Measurements from ENCODE around the gene MASP1. TPM values are rescaled to one million over a fixed set of nuclear protein-coding genes. Genes with fewer than 3 reads are reported as not detected.

Gene MASP1, protein sequence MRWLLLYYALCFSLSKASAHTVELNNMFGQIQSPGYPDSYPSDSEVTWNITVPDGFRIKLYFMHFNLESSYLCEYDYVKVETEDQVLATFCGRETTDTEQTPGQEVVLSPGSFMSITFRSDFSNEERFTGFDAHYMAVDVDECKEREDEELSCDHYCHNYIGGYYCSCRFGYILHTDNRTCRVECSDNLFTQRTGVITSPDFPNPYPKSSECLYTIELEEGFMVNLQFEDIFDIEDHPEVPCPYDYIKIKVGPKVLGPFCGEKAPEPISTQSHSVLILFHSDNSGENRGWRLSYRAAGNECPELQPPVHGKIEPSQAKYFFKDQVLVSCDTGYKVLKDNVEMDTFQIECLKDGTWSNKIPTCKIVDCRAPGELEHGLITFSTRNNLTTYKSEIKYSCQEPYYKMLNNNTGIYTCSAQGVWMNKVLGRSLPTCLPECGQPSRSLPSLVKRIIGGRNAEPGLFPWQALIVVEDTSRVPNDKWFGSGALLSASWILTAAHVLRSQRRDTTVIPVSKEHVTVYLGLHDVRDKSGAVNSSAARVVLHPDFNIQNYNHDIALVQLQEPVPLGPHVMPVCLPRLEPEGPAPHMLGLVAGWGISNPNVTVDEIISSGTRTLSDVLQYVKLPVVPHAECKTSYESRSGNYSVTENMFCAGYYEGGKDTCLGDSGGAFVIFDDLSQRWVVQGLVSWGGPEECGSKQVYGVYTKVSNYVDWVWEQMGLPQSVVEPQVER
- polyA plus RNA-seq, result not detected

DNA sequence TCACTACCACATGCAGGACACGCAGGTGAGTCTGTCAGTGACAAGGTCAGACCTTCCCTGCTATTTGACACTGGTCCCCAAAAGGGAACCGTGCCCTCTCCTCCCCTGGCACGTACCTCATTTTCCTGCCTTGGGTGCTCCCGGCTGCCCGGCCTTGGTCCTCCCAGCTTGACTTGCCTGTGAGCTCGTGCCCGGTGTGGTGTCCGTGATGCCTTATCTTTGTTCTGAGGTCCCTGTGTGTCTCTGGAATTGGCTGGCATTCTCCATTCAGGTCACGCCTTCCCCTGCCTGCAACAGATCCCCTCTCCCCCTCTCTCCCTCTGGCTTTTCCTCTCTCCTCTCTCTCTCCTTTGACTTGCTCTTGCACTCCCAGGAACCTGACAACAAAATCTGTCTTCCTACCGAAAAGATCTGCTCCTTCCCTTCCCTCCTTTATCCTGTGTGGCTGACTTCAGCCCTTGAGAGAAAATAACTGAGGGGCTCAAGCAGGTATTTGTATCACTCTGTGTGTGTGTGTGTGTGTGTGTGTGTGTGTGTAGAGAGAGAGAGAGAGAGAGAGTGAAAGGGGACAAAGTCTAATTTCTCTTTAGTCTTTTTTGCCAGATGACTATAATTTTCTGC, at the start of gene MASP1:
TSS of gene MASP1 (minus strand) at position 226 of the 621 bp plus-strand sequence. CDS start at position 121, 105 bp downstream.
- Mint-ChIP-seq H3K4me1 (no peaks in the 10 kb centered on the region), H3K27me3 (ENCODE audit: low read depth in 3 of 3) (peaks cover 1 to 14% (median 2%) of the 10 kb centered on the region in 3 donors), H3K36me3 (no peaks in the 10 kb centered on the region), H3K4me3 (no peak within 1 kb of the TSS), H3K27ac (no peak within 1 kb of the TSS), H3K9me3 (no peaks in the 10 kb centered on the region)
- no peak for DNase-seq

DNA sequence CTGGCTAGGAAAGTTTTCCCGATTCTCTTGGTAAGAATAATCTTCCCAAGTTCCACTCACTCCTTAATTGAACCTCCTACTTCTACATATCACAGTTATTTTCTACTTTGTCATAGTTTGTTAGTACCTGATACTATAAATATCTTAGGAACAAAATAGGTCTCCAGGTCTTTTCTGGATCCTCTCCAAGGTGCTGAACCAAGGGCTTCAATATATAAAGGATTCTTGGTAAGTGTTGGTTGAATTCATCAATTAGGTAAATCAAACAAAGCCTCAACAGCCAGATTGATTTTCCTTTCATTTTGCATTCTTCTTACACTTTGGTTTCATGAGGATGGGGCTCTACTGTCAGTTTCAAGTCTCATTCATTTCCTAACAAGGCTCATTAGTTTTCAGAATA, 49.0 kb upstream of the MASP1 start:
- H3K36me3 Mint-ChIP-seq, result no peaks in the 10 kb centered on the region
- H3K4me1 Mint-ChIP-seq, result no peaks in the 10 kb centered on the region
- DNase-seq, result no peak
- no peak overlapping the region for H3K27ac Mint-ChIP-seq
- no peaks in the 10 kb centered on the region for H3K9me3 Mint-ChIP-seq
- H3K27me3 Mint-ChIP-seq (ENCODE audit: low read depth in 3 of 3), result peaks cover 3 to 11% (median 8%) of the 10 kb centered on the region in 3 donors
- no peak overlapping the region for H3K4me3 Mint-ChIP-seq

DNA sequence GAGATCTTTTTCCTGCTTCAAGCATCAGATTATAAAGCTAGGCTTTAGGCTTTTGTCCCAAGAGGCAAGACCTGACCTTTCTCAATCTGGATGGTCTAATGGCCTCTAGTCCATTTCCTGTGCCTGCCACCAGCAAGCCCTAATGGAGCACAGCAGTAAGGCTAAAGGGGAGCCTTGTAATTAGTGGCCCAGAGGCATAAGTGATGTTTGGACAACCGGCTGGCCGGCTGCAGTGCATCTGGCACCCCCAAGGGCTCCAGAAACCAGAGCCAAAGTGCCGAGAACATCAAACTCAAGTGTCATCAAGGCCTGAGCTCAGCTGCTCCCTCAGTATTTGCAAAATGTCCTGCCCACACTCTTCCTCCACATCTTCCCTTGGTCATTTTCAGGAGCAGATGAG, 44.8 kb upstream of the MASP1 start:
- H3K4me1 Mint-ChIP-seq, result no peaks in the 10 kb centered on the region
- H3K36me3 Mint-ChIP-seq, result no peaks in the 10 kb centered on the region
- peak overlapping the region in 1 of 6 donors; percentile 32 for H3K27ac Mint-ChIP-seq
- H3K4me3 Mint-ChIP-seq, result no peak overlapping the region
- peaks cover 0 to 9% (median 6%) of the 10 kb centered on the region in 3 donors for H3K27me3 Mint-ChIP-seq (ENCODE audit: low read depth in 3 of 3)
- no peak for DNase-seq
- H3K9me3 Mint-ChIP-seq, result no peaks in the 10 kb centered on the region

DNA sequence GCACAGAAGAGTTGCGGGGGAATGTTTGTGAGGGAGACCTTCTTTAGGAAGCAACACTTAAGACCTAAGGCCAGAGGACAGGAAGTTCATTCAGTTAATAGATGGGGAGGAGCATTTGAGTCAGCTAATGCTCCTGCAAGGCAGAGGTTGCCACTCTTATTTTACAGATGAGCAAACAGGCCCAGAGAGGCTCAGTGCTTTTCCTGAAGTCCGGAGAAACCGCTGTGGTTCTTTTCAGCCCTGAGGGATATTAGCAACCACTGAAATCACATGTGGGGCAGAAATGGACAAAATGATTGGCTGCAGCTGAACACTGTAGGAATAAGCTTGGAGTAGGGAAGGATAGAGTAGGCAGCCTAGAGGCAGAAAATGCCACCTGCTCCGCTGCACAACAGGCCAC, 43.4 kb upstream of the MASP1 start:
- H3K4me1 Mint-ChIP-seq, result no peaks in the 10 kb centered on the region
- H3K27me3 Mint-ChIP-seq (ENCODE audit: low read depth in 3 of 3), result peaks cover 0 to 6% (median 5%) of the 10 kb centered on the region in 3 donors
- H3K36me3 Mint-ChIP-seq, result no peaks in the 10 kb centered on the region
- H3K4me3 Mint-ChIP-seq, result no peak overlapping the region
- H3K9me3 Mint-ChIP-seq, result no peaks in the 10 kb centered on the region
- DNase-seq, result no peak
- peak overlapping the region in 1 of 6 donors; percentile 25 for H3K27ac Mint-ChIP-seq

DNA sequence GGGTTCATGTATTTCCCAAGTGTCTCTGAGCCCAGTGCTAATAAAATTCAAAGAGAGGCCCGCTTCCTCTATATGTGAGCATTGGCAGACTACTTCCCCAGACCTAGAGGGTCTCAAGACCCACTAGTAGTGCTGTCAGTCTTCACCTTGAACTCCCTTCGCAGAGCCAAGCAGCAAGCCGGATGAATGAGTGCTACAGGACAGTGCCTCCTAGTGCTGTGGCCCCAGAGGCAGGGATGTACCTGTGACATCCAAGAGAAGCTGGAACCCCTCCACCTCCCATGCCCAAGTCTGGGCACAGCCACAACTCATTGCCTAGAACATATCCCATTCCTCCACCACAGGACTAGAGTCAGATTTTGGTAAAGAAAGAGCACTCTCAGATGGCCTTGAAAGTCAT, 37.2 kb upstream of the MASP1 start:
- no peaks in the 10 kb centered on the region for H3K36me3 Mint-ChIP-seq
- H3K27ac Mint-ChIP-seq, result no peak overlapping the region
- H3K27me3 Mint-ChIP-seq (ENCODE audit: low read depth in 3 of 3), result peaks cover 0 to 4% (median 3%) of the 10 kb centered on the region in 3 donors
- no peaks in the 10 kb centered on the region for H3K9me3 Mint-ChIP-seq
- no peaks in the 10 kb centered on the region for H3K4me1 Mint-ChIP-seq
- DNase-seq, result no peak
- H3K4me3 Mint-ChIP-seq, result no peak overlapping the region

DNA sequence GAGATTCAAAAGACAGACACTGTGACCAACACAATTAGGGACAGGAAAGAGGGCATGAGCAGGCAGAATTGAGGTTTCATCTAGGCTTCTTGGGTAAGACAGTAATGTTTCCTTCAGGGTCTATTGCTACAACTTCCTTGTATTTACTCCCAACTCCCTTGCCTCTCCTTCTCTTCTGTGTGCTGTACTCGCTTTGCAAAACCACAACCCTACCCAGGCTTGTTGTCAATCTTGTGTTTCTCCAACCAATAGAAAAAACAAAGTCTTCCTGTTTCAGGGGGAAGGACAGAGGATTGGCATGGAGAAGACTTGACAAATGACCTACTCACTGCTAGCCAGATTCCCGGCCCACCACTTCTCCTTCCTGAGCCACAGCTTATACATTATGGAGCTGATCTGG, 36.3 kb upstream of the MASP1 start:
- Mint-ChIP-seq H3K27ac (no peak overlapping the region), H3K4me3 (no peak overlapping the region), H3K9me3 (no peaks in the 10 kb centered on the region), H3K27me3 (ENCODE audit: low read depth in 3 of 3) (peaks cover 0 to 4% (median 3%) of the 10 kb centered on the region in 3 donors), H3K4me1 (no peaks in the 10 kb centered on the region), H3K36me3 (no peaks in the 10 kb centered on the region)
- DNase-seq, result no peak

DNA sequence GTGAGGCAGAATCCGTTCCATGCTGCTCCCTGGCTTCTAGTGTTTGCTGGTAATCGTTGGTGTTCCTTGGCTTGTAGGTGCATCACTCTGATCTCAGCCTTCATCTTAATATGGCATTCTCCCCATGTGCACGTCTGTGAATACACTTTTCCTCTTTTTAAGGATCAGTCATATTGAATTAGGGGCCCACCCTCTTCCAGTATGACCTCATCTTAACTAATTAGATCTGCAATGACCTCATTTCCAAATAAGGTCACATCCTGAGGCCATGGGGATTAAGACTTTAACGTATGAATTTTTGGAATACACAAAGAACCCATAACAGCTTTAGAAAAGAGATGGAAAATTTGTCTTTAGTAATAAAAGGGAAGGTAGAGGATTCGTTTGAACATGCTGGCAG, 34.1 kb upstream of the MASP1 start:
- H3K4me1 Mint-ChIP-seq, result peaks cover 7 to 11% of the 10 kb centered on the region in 2 donors
- H3K4me3 Mint-ChIP-seq, result no peak overlapping the region
- no peaks in the 10 kb centered on the region for H3K36me3 Mint-ChIP-seq
- H3K9me3 Mint-ChIP-seq, result no peaks in the 10 kb centered on the region
- no peak overlapping the region for H3K27ac Mint-ChIP-seq
- peaks cover 0 to 2% (median 0%) of the 10 kb centered on the region in 3 donors for H3K27me3 Mint-ChIP-seq (ENCODE audit: low read depth in 3 of 3)
- no peak for DNase-seq

DNA sequence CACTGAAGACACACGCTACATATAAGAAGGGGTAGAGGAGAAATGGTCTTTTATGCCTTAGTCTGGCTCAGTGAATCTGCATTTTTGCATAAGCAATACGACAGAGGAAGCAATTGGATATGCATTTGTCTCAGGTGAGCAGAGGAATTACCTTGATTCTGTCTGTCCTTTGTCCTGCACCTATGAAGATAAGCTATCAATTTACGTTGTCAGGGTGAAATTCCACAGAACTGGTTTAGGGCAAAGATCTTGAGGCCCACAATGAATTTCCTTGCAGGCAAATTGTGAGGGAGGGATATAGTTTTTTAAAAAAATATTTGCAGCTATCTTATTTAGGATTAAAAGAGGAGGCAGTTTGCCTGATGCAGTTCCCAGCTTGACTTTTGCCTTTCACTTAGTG, 31.6 kb upstream of the MASP1 start:
- H3K4me3 Mint-ChIP-seq, result no peak overlapping the region
- no peak for DNase-seq
- H3K27ac Mint-ChIP-seq, result no peak overlapping the region
- peaks cover 2 to 7% (median 3%) of the 10 kb centered on the region in 3 donors for H3K27me3 Mint-ChIP-seq (ENCODE audit: low read depth in 3 of 3)
- H3K36me3 Mint-ChIP-seq, result no peaks in the 10 kb centered on the region
- peaks cover 15 to 26% of the 10 kb centered on the region in 2 donors for H3K4me1 Mint-ChIP-seq
- no peaks in the 10 kb centered on the region for H3K9me3 Mint-ChIP-seq

DNA sequence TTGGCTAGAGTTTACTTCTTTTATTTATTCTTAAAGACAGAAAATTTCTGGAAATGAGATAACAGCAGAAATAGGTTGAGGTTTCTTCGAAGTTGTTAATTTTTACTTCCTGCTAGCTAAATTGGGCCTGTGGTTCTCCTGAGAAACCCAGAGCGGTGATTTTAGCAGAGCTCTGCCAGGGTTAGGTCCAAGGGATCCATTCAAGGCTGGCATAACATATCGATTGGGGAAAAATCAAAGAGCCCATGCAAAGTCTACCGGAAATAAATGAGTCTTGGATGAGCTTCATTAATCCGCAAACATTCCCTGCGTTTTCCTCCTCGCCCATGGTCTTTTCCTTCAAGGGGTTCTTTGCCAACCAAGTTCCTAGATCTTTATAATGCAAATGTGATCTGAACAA, 30.8 kb upstream of the MASP1 start:
- no peak overlapping the region for H3K27ac Mint-ChIP-seq
- peaks cover 15 to 26% of the 10 kb centered on the region in 2 donors for H3K4me1 Mint-ChIP-seq
- no peak for DNase-seq
- no peaks in the 10 kb centered on the region for H3K9me3 Mint-ChIP-seq
- H3K27me3 Mint-ChIP-seq (ENCODE audit: low read depth in 3 of 3), result peaks cover 3 to 7% (median 6%) of the 10 kb centered on the region in 3 donors
- H3K4me3 Mint-ChIP-seq, result no peak overlapping the region
- H3K36me3 Mint-ChIP-seq, result no peaks in the 10 kb centered on the region

DNA sequence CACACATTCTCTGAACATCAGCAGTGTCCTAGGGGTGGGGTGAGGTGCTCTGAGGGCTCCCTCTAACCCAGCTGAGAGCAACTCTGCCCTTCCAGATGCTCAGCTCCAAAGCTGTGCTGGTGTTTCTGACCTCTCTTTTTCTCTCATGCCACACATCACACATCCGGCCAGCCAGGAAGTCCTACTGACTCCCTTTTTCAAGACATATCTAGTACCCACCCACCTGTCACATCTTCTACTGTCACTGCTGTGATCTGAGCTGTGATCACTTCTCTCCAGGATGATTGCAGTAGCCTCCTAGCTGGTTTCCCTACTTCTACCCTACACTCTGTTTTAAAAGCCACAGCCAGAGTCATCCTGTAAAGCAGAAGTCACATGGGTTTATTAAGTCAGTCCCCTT, 30.2 kb upstream of the MASP1 start:
- H3K4me3 Mint-ChIP-seq, result peak overlapping the region in 2 of 5 donors; percentile 14 to 19
- peaks cover 5 to 7% (median 6%) of the 10 kb centered on the region in 3 donors for H3K27me3 Mint-ChIP-seq (ENCODE audit: low read depth in 3 of 3)
- no peaks in the 10 kb centered on the region for H3K9me3 Mint-ChIP-seq
- peaks cover 15 to 26% of the 10 kb centered on the region in 2 donors for H3K4me1 Mint-ChIP-seq
- H3K27ac Mint-ChIP-seq, result peak overlapping the region in 1 of 6 donors; percentile 25
- H3K36me3 Mint-ChIP-seq, result no peaks in the 10 kb centered on the region
- DNase-seq, result no peak

DNA sequence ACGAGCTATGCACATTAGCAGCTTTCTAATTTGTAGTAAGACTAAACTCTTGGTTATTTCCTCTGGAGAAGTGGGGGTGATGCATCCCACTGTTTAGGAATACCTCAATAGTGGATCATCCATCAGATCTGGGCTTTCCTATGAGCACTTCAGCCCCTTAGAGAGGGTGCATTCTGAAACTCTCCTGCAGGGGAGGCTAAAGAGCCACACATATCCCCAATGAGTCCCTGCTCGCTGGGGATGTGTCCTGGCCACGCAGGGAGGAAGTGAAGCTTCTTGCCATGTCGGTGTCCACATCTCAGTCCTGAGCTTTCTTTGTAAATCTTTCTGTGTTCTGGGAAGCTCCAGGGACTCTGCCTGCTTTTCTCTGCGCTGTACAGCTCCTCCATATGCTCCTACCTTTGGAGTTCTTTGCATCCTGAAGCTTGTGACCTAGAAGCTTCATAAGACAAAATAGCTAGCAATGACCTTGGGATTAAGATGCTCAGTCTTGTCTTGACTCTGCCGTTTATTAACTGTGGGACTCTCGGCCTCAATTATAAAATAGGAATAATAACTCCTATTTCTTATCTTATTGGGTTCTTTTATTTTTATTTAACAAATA, 28.3 kb upstream of the MASP1 start:
- peak; percentile 17 to 48 (median 35) for DNase-seq
- Mint-ChIP-seq H3K27me3 (ENCODE audit: low read depth in 3 of 3) (peaks cover 6 to 9% (median 7%) of the 10 kb centered on the region in 3 donors), H3K4me3 (no peak overlapping the region), H3K27ac (no peak overlapping the region), H3K36me3 (no peaks in the 10 kb centered on the region), H3K9me3 (no peaks in the 10 kb centered on the region), H3K4me1 (peaks cover 15 to 26% of the 10 kb centered on the region in 2 donors)

DNA sequence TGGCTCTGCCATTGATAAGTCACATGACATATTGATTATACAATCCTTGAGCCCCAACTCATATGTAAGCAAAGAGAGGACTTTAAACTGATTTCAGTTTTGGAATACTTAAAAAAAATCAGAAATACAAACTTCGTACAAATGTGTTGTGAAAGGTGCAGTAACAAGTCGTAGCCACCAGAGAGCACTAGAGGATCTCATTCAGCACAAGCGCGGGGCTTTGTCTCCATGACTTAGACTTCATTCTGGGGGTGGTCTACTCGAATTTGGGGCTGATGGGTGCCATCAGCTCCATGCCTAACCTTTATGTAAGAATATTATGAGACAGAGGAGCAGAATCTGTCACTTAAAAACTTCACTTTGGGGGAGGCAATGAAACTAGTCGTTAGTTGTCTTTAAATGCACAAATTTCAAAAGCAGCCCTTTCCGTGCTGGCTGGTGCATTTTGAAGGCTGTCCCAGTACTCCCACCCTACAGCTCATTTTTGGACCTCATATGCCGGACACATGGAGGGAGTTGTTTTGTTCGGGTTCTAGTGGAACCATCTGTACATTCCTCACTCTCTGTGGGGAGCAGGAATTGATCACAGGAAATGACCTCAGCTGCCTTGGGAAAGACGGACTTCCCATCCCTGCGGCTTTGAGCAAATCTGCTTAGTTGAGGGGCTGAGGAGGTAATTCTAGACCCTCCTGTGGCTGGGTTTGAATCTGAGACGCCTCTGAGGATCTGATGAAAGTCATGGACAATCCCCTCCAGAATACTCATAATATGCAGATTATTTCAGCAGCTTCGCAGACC, 27.5 kb upstream of the MASP1 start:
- no peaks in the 10 kb centered on the region for H3K9me3 Mint-ChIP-seq
- H3K4me3 Mint-ChIP-seq, result peak overlapping the region in 3 of 5 donors; percentile 22 to 45 (median 44)
- peaks cover 6 to 14% (median 9%) of the 10 kb centered on the region in 3 donors for H3K27me3 Mint-ChIP-seq (ENCODE audit: low read depth in 3 of 3)
- peaks cover 15 to 26% of the 10 kb centered on the region in 2 donors for H3K4me1 Mint-ChIP-seq
- no peaks in the 10 kb centered on the region for H3K36me3 Mint-ChIP-seq
- H3K27ac Mint-ChIP-seq, result no peak overlapping the region
- peak; percentile 31 to 53 (median 42) for DNase-seq

DNA sequence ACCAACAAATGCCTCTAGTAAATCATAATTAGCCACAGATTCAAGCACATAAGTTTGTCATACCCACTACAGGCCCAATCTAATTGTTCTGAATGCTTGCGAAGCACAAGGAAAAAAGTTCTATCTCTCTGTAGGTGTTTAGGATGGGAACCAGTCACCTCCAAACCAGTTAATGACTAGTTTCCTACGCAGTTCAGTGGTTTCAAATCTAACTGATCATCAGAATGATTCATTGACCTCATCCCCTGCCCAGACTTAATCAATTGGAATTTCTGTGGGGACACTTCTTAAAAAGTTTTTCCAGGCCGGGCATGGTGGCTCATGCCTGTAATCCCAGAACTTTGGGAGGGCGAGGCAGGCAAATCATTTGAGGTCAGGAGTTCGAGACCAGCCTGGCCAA, 24.3 kb upstream of the MASP1 start:
- peaks cover 9 to 20% (median 20%) of the 10 kb centered on the region in 3 donors for H3K27me3 Mint-ChIP-seq (ENCODE audit: low read depth in 3 of 3)
- H3K4me1 Mint-ChIP-seq, result peaks cover 7 to 15% of the 10 kb centered on the region in 2 donors
- no peaks in the 10 kb centered on the region for H3K36me3 Mint-ChIP-seq
- DNase-seq, result no peak
- no peaks in the 10 kb centered on the region for H3K9me3 Mint-ChIP-seq
- no peak overlapping the region for H3K4me3 Mint-ChIP-seq
- H3K27ac Mint-ChIP-seq, result no peak overlapping the region
